ENCODE data around the gene UQCRC1. TPM values are rescaled to one million over a fixed set of nuclear protein-coding genes. Genes with fewer than 3 reads are reported as not detected.

The UQCRC1 gene
- 100 to 1,000 TPM; 199 to 241 (median 223) TPM for total RNA-seq
- polyA plus RNA-seq, result 100 to 1,000 TPM; 451 to 828 (median 586) TPM

- Histone ChIP-seq H3K27me3 (no peaks in the 10 kb centered on the region), H3K4me3 (peak within 1 kb of the TSS; percentile 79 to 99 (median 96)), H3K4me1 (peaks cover 0 to 22% (median 15%) of the 10 kb centered on the region in 4 donors), H3K27ac (peak within 1 kb of the TSS; percentile 87 to 94 (median 93)), H3K36me3 (peaks cover 11 to 34% (median 20%) of the 10 kb centered on the region in 4 donors), H3K9me3 (no peaks in the 10 kb centered on the region)
- DNase-seq, result peak; percentile 95
- WGBS, 2 donors, result 1 to 3% methylated on average over 86 of the region's 86 CpGs
- intact Hi-C loops (cut with DNase I), result loop anchor here (2.0 to 5.0 kb wide), 4 partner anchors 25 to 145 kb away; partner anchors contain the start of gene SLC26A6
- TF ChIP-seq POLR2A (IDR thresholded peaks at IDR 0.05), result peak; percentile 59 to 92
- TF ChIP-seq EP300 (IDR thresholded peaks at IDR 0.05), result no peak
- peak; percentile 70 to 87 (median 79) for TF ChIP-seq CTCF (IDR thresholded peaks at IDR 0.05)
- TF ChIP-seq POLR2AphosphoS5 (IDR thresholded peaks at IDR 0.05), result peak; percentile 90 to 96 (median 96)
Observed at GRCh38 chr3:48609088-48610005, at the start of gene UQCRC1. TSS of gene UQCRC1 (minus strand) at chr3:48609646. CDS start at chr3:48609620, 26 bp downstream.

GRCh38 chr3:48656841-48657281 is 47.4 kb upstream of the UQCRC1 start:
- TF ChIP-seq POLR2A (IDR thresholded peaks at IDR 0.05) (no peak), EP300 (IDR thresholded peaks at IDR 0.05) (no peak), POLR2AphosphoS5 (IDR thresholded peaks at IDR 0.05) (no peak), CTCF (IDR thresholded peaks at IDR 0.05) (no peak)
- no peaks in the 10 kb centered on the region for H3K9me3 ChIP-seq
- no peak for DNase-seq
- peak overlapping the region; percentile 64 to 83 (median 73) for H3K27ac ChIP-seq
- peaks cover 7 to 37% (median 7%) of the 10 kb centered on the region in 3 donors for H3K27me3 ChIP-seq
- H3K4me1 ChIP-seq, result peaks cover 0 to 26% (median 25%) of the 10 kb centered on the region in 4 donors
- intact Hi-C loops (cut with DNase I), result no loop called here
- H3K36me3 ChIP-seq, result no peaks in the 10 kb centered on the region
- peak overlapping the region; percentile 35 to 76 (median 62) for H3K4me3 ChIP-seq
- 62 to 79% methylated on average over 45 of the region's 45 CpGs for WGBS, 2 donors

- 5 to 10% methylated on average over 94 of the region's 94 CpGs for whole genome bisulfite sequencing, 2 donors
- Histone ChIP-seq H3K4me1 (peaks cover 0 to 20% (median 19%) of the 10 kb centered on the region in 4 donors), H3K27ac (peak overlapping the region; percentile 64 to 83 (median 73)), H3K9me3 (no peaks in the 10 kb centered on the region), H3K27me3 (peaks cover 3 to 31% (median 6%) of the 10 kb centered on the region in 3 donors), H3K36me3 (no peaks in the 10 kb centered on the region), H3K4me3 (peak overlapping the region; percentile 35 to 76 (median 62))
- intact Hi-C loops (cut with DNase I), result no loop called here
- peak; percentile 89 for DNase-seq
- TF ChIP-seq POLR2A (IDR thresholded peaks at IDR 0.05) (no peak), POLR2AphosphoS5 (IDR thresholded peaks at IDR 0.05) (peak in 1 of 4 donors; percentile 41), EP300 (IDR thresholded peaks at IDR 0.05) (no peak), CTCF (IDR thresholded peaks at IDR 0.05) (peak in 3 of 4 experiments; percentile 26 to 69 (median 46))
Observed at GRCh38 chr3:48656061-48656840, 46.8 kb upstream of the UQCRC1 start.

- Histone ChIP-seq H3K9me3 (no peaks in the 10 kb centered on the region), H3K4me3 (peak overlapping the region; percentile 35 to 76 (median 62)), H3K36me3 (no peaks in the 10 kb centered on the region), H3K27ac (peak overlapping the region; percentile 64 to 83 (median 73)), H3K27me3 (peaks cover 0 to 25% (median 2%) of the 10 kb centered on the region in 3 donors), H3K4me1 (peaks cover 0 to 17% (median 16%) of the 10 kb centered on the region in 4 donors)
- TF ChIP-seq POLR2AphosphoS5 (IDR thresholded peaks at IDR 0.05) (no peak), CTCF (IDR thresholded peaks at IDR 0.05) (no peak)
- WGBS, 2 donors, result 19 to 49% methylated on average over 30 of the region's 30 CpGs
- no peak for DNase-seq
- intact Hi-C loops (cut with DNase I), result no loop called here
Observed at GRCh38 chr3:48655606-48656005, 46.2 kb upstream of the UQCRC1 start.

All from sigmoid colon (tissue), 7 donors.